Nephron (organoid): ENCODE data around the gene MAPRE3.

Experiments
- H3K27ac Mint-ChIP-seq, 3 experiments: 2 replicates each; pipeline ENCODE4 v1.8.0; 2020; ENCODE audit warnings: mixed read lengths in 3 of 3, mild to moderate bottlenecking in 2 of 3, moderate library complexity in 1 of 3
- H3K27me3 Mint-ChIP-seq: 2 replicates; pipeline ENCODE4 v1.8.0; 2021; ENCODE audit warnings: low read depth, mild to moderate bottlenecking, moderate library complexity, mixed read lengths
- H3K36me3 Mint-ChIP-seq: 2 replicates; pipeline ENCODE4 v1.8.0; 2020; ENCODE audit warnings: low read depth, mixed read lengths
- H3K4me1 Mint-ChIP-seq: 2 replicates; pipeline ENCODE4 v1.8.0; 2020; ENCODE audit warnings: mixed read lengths
- H3K4me3 Mint-ChIP-seq, 3 experiments: 2 replicates each; pipeline ENCODE4 v1.8.0; 2020; ENCODE audit warnings: mild to moderate bottlenecking in 3 of 3, mixed read lengths in 3 of 3, moderate library complexity in 2 of 3
- H3K9me3 Mint-ChIP-seq: 2 replicates; pipeline ENCODE4 v1.8.0; 2020; ENCODE audit warnings: mixed read lengths
- CTCF ChIP-seq, 3 experiments: fragments of 200-600 bp; sonication (generic); IDR thresholded peaks; one replicate each; pipeline ENCODE4 v1.5.0; 2021; ENCODE audit warnings: antibody characterized with exemption in 3 of 3; ENCODE audit not compliant: unreplicated experiment in 3 of 3

The MAPRE3 gene

GRCh38 chr2:26998323-26998722, 27.9 kb downstream of the MAPRE3 start:
- no peaks in the 10 kb centered on the region for H3K9me3 Mint-ChIP-seq
- no peak overlapping the region for H3K4me3 Mint-ChIP-seq
- H3K36me3 Mint-ChIP-seq = no peaks in the 10 kb centered on the region

GRCh38 chr2:27000228-27000627, 29.8 kb downstream of the MAPRE3 start:
- Mint-ChIP-seq H3K36me3 (no peaks in the 10 kb centered on the region), H3K4me3 (no peak overlapping the region), H3K27me3 (no peaks in the 10 kb centered on the region), H3K4me1 (no peaks in the 10 kb centered on the region), H3K9me3 (no peaks in the 10 kb centered on the region), H3K27ac (no peak overlapping the region)
- no peak for TF ChIP-seq CTCF (IDR thresholded peaks at IDR 0.05; ENCODE audit: unreplicated experiment in 3 of 3)

More at GRCh38 chr2:26998323-26998722, 27.9 kb downstream of the MAPRE3 start:
- Mint-ChIP-seq H3K27me3 (no peaks in the 10 kb centered on the region), H3K4me1 (no peaks in the 10 kb centered on the region), H3K27ac (no peak overlapping the region)
- TF ChIP-seq CTCF (IDR thresholded peaks at IDR 0.05; ENCODE audit: unreplicated experiment in 3 of 3) = no peak

GRCh38 chr2:27000995-27001394, 30.6 kb downstream of the MAPRE3 start:
- TF ChIP-seq CTCF (IDR thresholded peaks at IDR 0.05; ENCODE audit: unreplicated experiment in 3 of 3) = no peak
- H3K9me3 Mint-ChIP-seq = no peaks in the 10 kb centered on the region

GRCh38 chr2:27001950-27002349, 31.5 kb downstream of the MAPRE3 start:
- H3K4me1 Mint-ChIP-seq = no peaks in the 10 kb centered on the region
- H3K36me3 Mint-ChIP-seq = no peaks in the 10 kb centered on the region
- no peak for TF ChIP-seq CTCF (IDR thresholded peaks at IDR 0.05; ENCODE audit: unreplicated experiment in 3 of 3)
- H3K27ac Mint-ChIP-seq = no peak overlapping the region
- H3K27me3 Mint-ChIP-seq = no peaks in the 10 kb centered on the region
- H3K9me3 Mint-ChIP-seq = no peaks in the 10 kb centered on the region
- H3K4me3 Mint-ChIP-seq = no peak overlapping the region

More at GRCh38 chr2:27000995-27001394, 30.6 kb downstream of the MAPRE3 start:
- Mint-ChIP-seq H3K4me3 (no peak overlapping the region), H3K36me3 (no peaks in the 10 kb centered on the region), H3K27ac (no peak overlapping the region), H3K4me1 (no peaks in the 10 kb centered on the region), H3K27me3 (no peaks in the 10 kb centered on the region)

- no peaks in the 10 kb centered on the region for H3K4me1 Mint-ChIP-seq
- no peaks in the 10 kb centered on the region for H3K36me3 Mint-ChIP-seq
- no peak overlapping the region for H3K27ac Mint-ChIP-seq
- H3K9me3 Mint-ChIP-seq = no peaks in the 10 kb centered on the region
- no peaks in the 10 kb centered on the region for H3K27me3 Mint-ChIP-seq
- no peak for TF ChIP-seq CTCF (IDR thresholded peaks at IDR 0.05; ENCODE audit: unreplicated experiment in 3 of 3)
- no peak overlapping the region for H3K4me3 Mint-ChIP-seq
Measured at GRCh38 chr2:27003007-27003406, 32.6 kb downstream of the MAPRE3 start.

GRCh38 chr2:27003857-27004256, 33.4 kb downstream of the MAPRE3 start:
- Mint-ChIP-seq H3K4me3 (no peak overlapping the region), H3K36me3 (no peaks in the 10 kb centered on the region), H3K9me3 (no peaks in the 10 kb centered on the region), H3K27ac (no peak overlapping the region), H3K27me3 (no peaks in the 10 kb centered on the region), H3K4me1 (no peaks in the 10 kb centered on the region)
- no peak for TF ChIP-seq CTCF (IDR thresholded peaks at IDR 0.05; ENCODE audit: unreplicated experiment in 3 of 3)
